Esophagus muscularis mucosa (tissue), 4 donors: ENCODE measurements around the gene KIF26B. TPM values are rescaled to one million over a fixed set of nuclear protein-coding genes. Genes with fewer than 3 reads are reported as not detected.
A peak's percentile ranks its signal among the peaks of the same experiment; 100 is the strongest.

Source experiments
- DNase-seq: peaks from one replicate; pipeline ENCODE4 v3.0.0-alpha.2; 2017; ENCODE audit errors: extremely low spot score
- H3K27ac ChIP-seq, 4 donors: fragments of 200-600 bp; sonication (generic); replicated peaks in 1 of 4; 1 replicate in 3 of 4; 2 replicates in 1 of 4; pipeline ENCODE4 v1.5.1; 2016 to 2019; ENCODE audit warnings: mild to moderate bottlenecking in 1 of 4
- H3K27me3 ChIP-seq, 4 donors: fragments of 200-600 bp; sonication (generic); one replicate each; pipeline versions ENCODE4 v1.5.1 to v1.6.0; 2016 to 2019
- H3K36me3 ChIP-seq, 4 donors: fragments of 200-600 bp; sonication (generic); one replicate each; pipeline ENCODE4 v1.5.1; 2016 to 2019
- H3K4me1 ChIP-seq, 4 donors: fragments of 200-600 bp; sonication (generic); one replicate each; pipeline ENCODE4 v1.5.1; 2016 to 2019
- H3K4me3 ChIP-seq, 4 donors: fragments of 200-600 bp; sonication (generic); 1 replicate in 2 of 4; 2 replicates in 2 of 4; pipeline ENCODE4 v1.5.1; 2016 to 2019; ENCODE audit warnings: mild to moderate bottlenecking in 4 of 4, moderate library complexity in 1 of 4
- H3K9me3 ChIP-seq, 4 donors: fragments of 200-600 bp; sonication (generic); 1 replicate in 3 of 4; 2 replicates in 1 of 4; pipeline ENCODE4 v1.5.1; 2016 to 2019
- CTCF ChIP-seq, 3 experiments: fragments of 200-600 bp in 2 of 3; fragments of 450-650 bp in 1 of 3; sonication (generic) in 2 of 3; IDR thresholded peaks; one replicate each; pipeline ENCODE4 v1.5.1; 2017 to 2019; ENCODE audit warnings: antibody characterized with exemption in 3 of 3, mild to moderate bottlenecking in 2 of 3, moderate library complexity in 1 of 3
- EP300 ChIP-seq: sonication (generic); formaldehyde crosslinking; IDR thresholded peaks from one replicate; pipeline ENCODE4 v1.6.1; 2017; ENCODE audit warnings: antibody characterized with exemption
- POLR2A ChIP-seq: fragments of 450-650 bp; IDR thresholded peaks from one replicate; pipeline ENCODE4 v1.6.1; 2017; ENCODE audit warnings: antibody characterized with exemption, moderate library complexity, mild to moderate bottlenecking, low read depth
- POLR2AphosphoS5 ChIP-seq, 2 donors: sonication (generic); formaldehyde crosslinking; IDR thresholded peaks; one replicate each; pipeline ENCODE4 v1.6.1; 2017; ENCODE audit warnings: antibody characterized with exemption in 2 of 2
- WGBS: methylation state at CpG from one replicate; pipeline ENCODE4 v1.1.5; 2018; 5-methylcytosine and 5-hydroxymethylcytosine counted together
- intact Hi-C: fragments of 100-400 bp; cut with DNase I; formaldehyde crosslinking; loops from one replicate; pipeline ENCODE4 v1.15.1; 2023
- total RNA-seq, 4 donors: library from RNA; depleted of rRNA; stranded (reverse); fragments of >200 nt; gene quantifications; one replicate each; pipeline versions ENCODE4 v1.1.0 to v1.2.1, GENCODE V29; 2016

The KIF26B gene
- total RNA-seq, 4 donors from 2014 or later = 0.13 to 3.7 (median 1.3) TPM

GRCh38 chr1:245441689-245442088, 286.9 kb downstream of the KIF26B start:
- no peak for TF ChIP-seq POLR2A
- TF ChIP-seq POLR2AphosphoS5 (IDR thresholded peaks at IDR 0.05) = no peak
- WGBS = 29% methylated on average over 6 of the region's 6 CpGs
- no peaks in the 10 kb centered on the region for H3K9me3 ChIP-seq
- DNase-seq = no peak
- no peaks in the 10 kb centered on the region for H3K36me3 ChIP-seq
- peaks cover 0 to 4% (median 0%) of the 10 kb centered on the region in 4 donors for H3K27me3 ChIP-seq
- intact Hi-C loops = no loop called here
- no peaks in the 10 kb centered on the region for H3K4me1 ChIP-seq
- H3K4me3 ChIP-seq = no peak overlapping the region
- no peak overlapping the region for H3K27ac ChIP-seq

- Histone ChIP-seq H3K27ac (no peak overlapping the region), H3K36me3 (no peaks in the 10 kb centered on the region), H3K4me3 (no peak overlapping the region), H3K9me3 (no peaks in the 10 kb centered on the region), H3K4me1 (peaks cover 0 to 9% (median 9%) of the 10 kb centered on the region in 4 donors), H3K27me3 (no peaks in the 10 kb centered on the region)
- 89% methylated on average over 14 of the region's 14 CpGs for WGBS
- TF ChIP-seq POLR2AphosphoS5 (IDR thresholded peaks at IDR 0.05) = no peak
- no peak for TF ChIP-seq CTCF (IDR thresholded peaks at IDR 0.05)
- TF ChIP-seq EP300 = no peak
- TF ChIP-seq POLR2A = no peak
- intact Hi-C loops = no loop called here
- DNase-seq = no peak
These were observed 289.5 kb downstream of the KIF26B start for GRCh38 chr1:245444147-245444828.

GRCh38 chr1:245444945-245445344, 290.2 kb downstream of the KIF26B start:
- Histone ChIP-seq H3K36me3 (no peaks in the 10 kb centered on the region), H3K4me1 (peaks cover 0 to 12% (median 11%) of the 10 kb centered on the region in 4 donors), H3K9me3 (no peaks in the 10 kb centered on the region), H3K4me3 (no peak overlapping the region), H3K27ac (no peak overlapping the region), H3K27me3 (no peaks in the 10 kb centered on the region)
- DNase-seq = no peak
- intact Hi-C loops = no loop called here
- WGBS = 87% methylated on average over 5 of the region's 5 CpGs
- TF ChIP-seq POLR2A (no peak), POLR2AphosphoS5 (IDR thresholded peaks at IDR 0.05) (no peak), EP300 (no peak), CTCF (IDR thresholded peaks at IDR 0.05) (no peak)

GRCh38 chr1:245448531-245448930, 293.7 kb downstream of the KIF26B start:
- 95% methylated on average over 1 of the region's 1 CpG for WGBS
- Histone ChIP-seq H3K9me3 (no peaks in the 10 kb centered on the region), H3K27ac (no peak overlapping the region), H3K36me3 (no peaks in the 10 kb centered on the region), H3K4me3 (no peak overlapping the region), H3K27me3 (no peaks in the 10 kb centered on the region), H3K4me1 (peaks cover 0 to 12% (median 11%) of the 10 kb centered on the region in 4 donors)
- no peak for TF ChIP-seq POLR2A
- TF ChIP-seq CTCF (IDR thresholded peaks at IDR 0.05) = no peak
- TF ChIP-seq POLR2AphosphoS5 (IDR thresholded peaks at IDR 0.05) = no peak
- TF ChIP-seq EP300 = no peak
- intact Hi-C loops = no loop called here
- no peak for DNase-seq

- TF ChIP-seq POLR2AphosphoS5 (IDR thresholded peaks at IDR 0.05) = no peak
- H3K4me3 ChIP-seq = peak overlapping the region in 1 of 4 donors; percentile 21
- 27% methylated on average over 8 of the region's 8 CpGs for WGBS
- no peaks in the 10 kb centered on the region for H3K27me3 ChIP-seq
- peaks cover 0 to 12% (median 11%) of the 10 kb centered on the region in 4 donors for H3K4me1 ChIP-seq
- H3K9me3 ChIP-seq = no peaks in the 10 kb centered on the region
- no peak for DNase-seq
- no peak overlapping the region for H3K27ac ChIP-seq
- no peaks in the 10 kb centered on the region for H3K36me3 ChIP-seq
- intact Hi-C loops = no loop called here
These were observed 294.2 kb downstream of the KIF26B start for GRCh38 chr1:245448975-245449431.
